K562 (cell line): ENCODE measurements around the gene PI4KA. TPM values are rescaled to one million over a fixed set of nuclear protein-coding genes. Genes with fewer than 3 reads are reported as not detected.

Experiments used
- BCL6 ChIP-seq: fragments of 250-450 bp; sonication (Bioruptor Pico); IDR thresholded peaks from 2 replicates; pipeline ENCODE4 v1.4.0; 2020
- KAT7 ChIP-seq: sonication (generic); formaldehyde crosslinking; IDR thresholded peaks from 2 replicates; pipeline ENCODE4 v1.8.0; 2022; ENCODE audit warnings: missing genetic modification reagents, mild to moderate bottlenecking, borderline replicate concordance
- MAFF ChIP-seq: IDR thresholded peaks from 2 replicates; pipeline ENCODE4 v1.6.1; 2012; ENCODE audit warnings: low read length, improper control_type of control experiment
- MEF2A ChIP-seq: IDR thresholded peaks from 2 replicates; pipeline ENCODE4 v1.6.1; 2011; ENCODE audit warnings: low read depth, mild to moderate bottlenecking, low read length, moderate library complexity; ENCODE audit not compliant: control insufficient read depth
- NEUROD1 ChIP-seq: fragments of 150-350 bp; IDR thresholded peaks from 2 replicates; pipeline ENCODE4 v1.6.1; 2014; ENCODE audit warnings: borderline replicate concordance, low read length, low read depth; ENCODE audit not compliant: partially characterized antibody
- NFRKB ChIP-seq: fragments of 450-650 bp; IDR thresholded peaks from 2 replicates; pipeline ENCODE4 v1.6.1; 2016; ENCODE audit warnings: low read depth
- NUFIP1 ChIP-seq: fragments of 450-650 bp; IDR thresholded peaks from 2 replicates; pipeline ENCODE4 v1.6.1; 2018; ENCODE audit not compliant: partially characterized antibody
- PHF8 ChIP-seq: fragments of 200-600 bp; sonication (generic); IDR thresholded peaks from 2 replicates; pipeline ENCODE4 v1.6.1; 2012; ENCODE audit warnings: mixed run types, mild to moderate bottlenecking, inconsistent platforms, low read length, moderate library complexity, borderline replicate concordance
- PPARD ChIP-seq: fragments of 250-450 bp; sonication (Bioruptor Pico); IDR thresholded peaks from 2 replicates; pipeline ENCODE4 v1.8.0; 2022; ENCODE audit warnings: inconsistent platforms, mild to moderate bottlenecking, moderate library complexity
- SAP30 ChIP-seq: fragments of 200-600 bp; sonication (generic); IDR thresholded peaks from 2 replicates; pipeline ENCODE4 v1.6.1; 2012; ENCODE audit warnings: borderline replicate concordance, low read depth, mild to moderate bottlenecking, moderate library complexity, low read length, control low read depth, inconsistent platforms; ENCODE audit not compliant: insufficient read depth, poor library complexity, severe bottlenecking
- SETDB1 ChIP-seq: IDR thresholded peaks from one replicate; pipeline ENCODE4 v1.6.1; 2012; ENCODE audit warnings: low read length, control low read depth, inconsistent platforms
- ZC3H8 ChIP-seq: fragments of 450-650 bp; IDR thresholded peaks from 2 replicates; pipeline ENCODE4 v1.6.1; 2017
- polyA plus RNA-seq, 8 experiments: library from polyadenylated mRNA; depleted of rRNA in 4 of 8; stranded (reverse) in 5 of 8; unstranded in 3 of 8; fragments of >200 nt; fragmentation: Nextera tagmentation in 2 of 8; fragmentation: Illumina TruSeq in 1 of 8; extraction: Ambion mirVana in 2 of 8; extraction: Trizol in 1 of 8; gene quantifications; 2 replicates each; pipeline versions ENCODE4 v1.2.1 to v1.2.3, GENCODE V29; 2011 to 2014; ENCODE audit warnings: inconsistent platforms in 1 of 8, missing spikeins in 1 of 8
- total RNA-seq, 7 experiments: library from RNA; depleted of rRNA in 6 of 7; stranded (reverse); fragments of >200 nt in 6 of 7; fragmentation: Illumina TruSeq in 2 of 7; extraction: Trizol in 2 of 7; gene quantifications; 2 replicates each; pipeline versions ENCODE4 v1.2.1 to v1.2.3, GENCODE V29; 2011 to 2021; ENCODE audit warnings: low replicate concordance in 1 of 7
- TF ChIP-seq, protein P1 (sequence below), 2 experiments: fragments of 450-650 bp; IDR thresholded peaks; 2 replicates each; pipeline ENCODE4 v1.6.1; 2016; ENCODE audit warnings: mild to moderate bottlenecking in 2 of 2, borderline replicate concordance in 1 of 2, low read depth in 1 of 2, moderate library complexity in 1 of 2
- TF ChIP-seq, protein P2 (sequence below): fragments of 250-450 bp; sonication (Bioruptor Pico); IDR thresholded peaks from 2 replicates; pipeline ENCODE4 v1.5.0; 2022; ENCODE audit warnings: mild to moderate bottlenecking
- TF ChIP-seq, protein P3 (sequence below): IDR thresholded peaks from 2 replicates; pipeline ENCODE4 v1.6.1; 2014; ENCODE audit warnings: antibody characterized with exemption

The PI4KA gene
- total and polyA plus RNA-seq, 9 of the 15 experiments (the other 6 are each of a cell fraction or from before 2014, with no cell fraction given) = 7.3 to 187 (median 84.7) TPM

DNA sequence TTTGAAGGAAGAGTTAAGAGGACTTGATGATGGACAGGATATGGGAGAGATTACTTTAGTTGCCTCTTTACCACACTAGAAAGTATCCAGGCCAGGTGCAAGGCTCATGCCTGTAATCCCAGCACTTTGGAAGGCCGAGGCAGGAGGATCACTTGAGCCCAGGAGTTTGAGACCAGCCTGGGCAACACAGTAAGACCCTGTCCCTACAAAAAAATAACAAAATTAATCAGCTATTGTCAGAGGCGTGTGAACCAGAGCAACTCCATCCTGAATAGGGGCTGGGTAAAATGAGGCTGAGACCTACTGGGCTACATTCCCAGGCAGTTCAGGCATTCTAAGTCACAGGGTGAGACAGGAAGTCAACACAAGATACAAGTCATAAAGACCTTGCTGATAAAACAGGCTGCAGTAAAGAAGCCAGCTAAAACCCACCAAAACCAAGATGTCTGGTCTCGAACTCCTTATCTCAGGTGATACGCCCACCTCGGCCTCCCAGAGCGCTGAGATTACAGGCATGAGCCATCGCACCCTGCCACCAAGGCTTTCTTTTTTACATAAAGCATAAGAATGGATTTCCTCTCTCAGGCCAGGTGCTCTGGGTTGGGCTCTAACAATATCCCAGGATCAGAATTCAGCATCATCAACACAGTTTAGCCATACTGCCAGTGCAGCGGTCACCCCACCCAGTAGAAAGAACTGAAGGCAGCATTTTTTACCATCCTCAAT lies 17.8 kb downstream of the PI4KA start (continued):
- TF ChIP-seq, protein P1, sequence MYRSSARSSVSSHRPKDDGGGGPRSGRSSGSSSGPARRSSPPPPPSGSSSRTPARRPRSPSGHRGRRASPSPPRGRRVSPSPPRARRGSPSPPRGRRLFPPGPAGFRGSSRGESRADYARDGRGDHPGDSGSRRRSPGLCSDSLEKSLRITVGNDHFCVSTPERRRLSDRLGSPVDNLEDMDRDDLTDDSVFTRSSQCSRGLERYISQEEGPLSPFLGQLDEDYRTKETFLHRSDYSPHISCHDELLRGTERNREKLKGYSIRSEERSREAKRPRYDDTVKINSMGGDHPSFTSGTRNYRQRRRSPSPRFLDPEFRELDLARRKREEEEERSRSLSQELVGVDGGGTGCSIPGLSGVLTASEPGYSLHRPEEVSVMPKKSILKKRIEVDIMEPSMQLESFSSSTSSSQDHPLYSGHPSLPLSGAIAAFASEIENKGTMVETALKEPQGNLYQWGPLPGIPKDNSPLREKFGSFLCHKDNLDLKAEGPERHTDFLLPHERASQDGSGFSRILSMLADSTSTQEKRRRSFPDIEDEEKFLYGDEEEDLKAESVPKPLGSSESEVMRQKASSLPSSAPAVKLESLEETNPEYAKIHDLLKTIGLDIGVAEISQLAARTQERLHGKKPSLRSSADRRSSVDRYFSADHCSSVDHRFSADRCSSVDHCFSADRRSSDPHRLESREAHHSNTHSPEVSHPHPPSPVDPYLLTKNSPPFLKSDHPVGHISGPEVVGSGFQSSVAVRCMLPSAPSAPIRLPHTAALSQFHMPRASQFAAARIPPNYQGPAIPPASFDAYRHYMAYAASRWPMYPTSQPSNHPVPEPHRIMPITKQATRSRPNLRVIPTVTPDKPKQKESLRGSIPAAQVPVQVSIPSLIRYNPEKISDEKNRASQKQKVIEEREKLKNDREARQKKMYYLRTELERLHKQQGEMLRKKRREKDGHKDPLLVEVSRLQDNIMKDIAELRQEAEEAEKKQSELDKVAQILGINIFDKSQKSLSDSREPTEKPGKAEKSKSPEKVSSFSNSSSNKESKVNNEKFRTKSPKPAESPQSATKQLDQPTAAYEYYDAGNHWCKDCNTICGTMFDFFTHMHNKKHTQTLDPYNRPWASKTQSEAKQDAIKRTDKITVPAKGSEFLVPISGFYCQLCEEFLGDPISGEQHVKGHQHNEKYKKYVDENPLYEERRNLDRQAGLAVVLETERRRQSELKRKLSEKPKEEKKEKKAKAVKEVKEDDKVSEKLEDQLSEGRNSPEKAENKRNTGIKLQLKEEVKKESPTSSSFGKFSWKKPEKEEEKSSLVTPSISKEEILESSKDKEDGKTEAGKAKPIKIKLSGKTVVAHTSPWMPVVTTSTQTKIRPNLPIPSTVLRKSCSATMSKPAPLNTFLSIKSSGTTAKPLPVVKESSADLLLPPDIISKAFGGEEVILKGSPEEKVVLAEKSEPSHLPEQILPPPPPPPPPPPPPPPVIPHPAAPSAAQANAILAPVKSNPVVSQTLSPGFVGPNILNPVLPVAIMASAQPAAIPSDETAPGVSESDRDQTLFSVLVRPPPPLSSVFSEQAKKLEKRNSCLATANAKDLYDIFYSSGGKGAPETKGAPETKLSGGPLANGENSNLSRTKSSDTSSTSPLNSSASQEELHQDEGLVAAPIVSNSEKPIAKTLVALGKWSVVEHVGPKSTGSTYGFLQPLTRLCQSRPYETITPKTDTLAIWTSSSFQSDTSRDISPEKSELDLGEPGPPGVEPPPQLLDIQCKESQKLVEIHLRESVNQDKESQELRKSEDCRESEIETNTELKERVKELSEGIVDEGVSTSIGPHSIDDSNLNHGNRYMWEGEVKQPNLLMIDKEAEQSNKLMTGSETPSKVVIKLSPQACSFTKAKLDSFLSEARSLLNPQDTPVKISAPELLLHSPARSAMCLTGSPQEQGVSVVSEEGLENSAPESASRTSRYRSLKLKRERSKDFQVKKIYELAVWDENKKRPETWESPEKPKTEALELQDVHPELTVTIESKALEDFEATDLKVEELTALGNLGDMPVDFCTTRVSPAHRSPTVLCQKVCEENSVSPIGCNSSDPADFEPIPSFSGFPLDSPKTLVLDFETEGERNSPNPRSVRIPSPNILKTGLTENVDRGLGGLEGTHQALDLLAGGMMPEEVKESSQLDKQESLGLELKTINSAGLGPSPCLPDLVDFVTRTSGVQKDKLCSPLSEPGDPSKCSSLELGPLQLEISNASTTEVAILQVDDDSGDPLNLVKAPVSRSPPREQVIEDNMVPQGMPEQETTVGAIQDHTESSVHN (IDR thresholded peaks at IDR 0.05; ENCODE audit: borderline replicate concordance in 1 of 2, low read depth in 1 of 2) = no peak
- no peak for TF ChIP-seq PPARD (CRISPR knock-in tag)
- TF ChIP-seq, protein P2, sequence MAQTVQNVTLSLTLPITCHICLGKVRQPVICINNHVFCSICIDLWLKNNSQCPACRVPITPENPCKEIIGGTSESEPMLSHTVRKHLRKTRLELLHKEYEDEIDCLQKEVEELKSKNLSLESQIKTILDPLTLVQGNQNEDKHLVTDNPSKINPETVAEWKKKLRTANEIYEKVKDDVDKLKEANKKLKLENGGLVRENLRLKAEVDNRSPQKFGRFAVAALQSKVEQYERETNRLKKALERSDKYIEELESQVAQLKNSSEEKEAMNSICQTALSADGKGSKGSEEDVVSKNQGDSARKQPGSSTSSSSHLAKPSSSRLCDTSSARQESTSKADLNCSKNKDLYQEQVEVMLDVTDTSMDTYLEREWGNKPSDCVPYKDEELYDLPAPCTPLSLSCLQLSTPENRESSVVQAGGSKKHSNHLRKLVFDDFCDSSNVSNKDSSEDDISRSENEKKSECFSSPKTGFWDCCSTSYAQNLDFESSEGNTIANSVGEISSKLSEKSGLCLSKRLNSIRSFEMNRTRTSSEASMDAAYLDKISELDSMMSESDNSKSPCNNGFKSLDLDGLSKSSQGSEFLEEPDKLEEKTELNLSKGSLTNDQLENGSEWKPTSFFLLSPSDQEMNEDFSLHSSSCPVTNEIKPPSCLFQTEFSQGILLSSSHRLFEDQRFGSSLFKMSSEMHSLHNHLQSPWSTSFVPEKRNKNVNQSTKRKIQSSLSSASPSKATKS (CRISPR knock-in tag) = peak; percentile 63; the same call in 1 of the 2 replicates
- TF ChIP-seq ZC3H8 = no peak
- no peak for TF ChIP-seq SETDB1
- peak; percentile 63; the same call in 1 of the 2 replicates for TF ChIP-seq BCL6
- TF ChIP-seq MAFF = no peak
- no peak for TF ChIP-seq KAT7 (CRISPR knock-in tag)
- no peak for TF ChIP-seq SAP30
- TF ChIP-seq MEF2A = no peak
- no peak for TF ChIP-seq NUFIP1
- TF ChIP-seq PHF8 = no peak
- TF ChIP-seq, protein P3, sequence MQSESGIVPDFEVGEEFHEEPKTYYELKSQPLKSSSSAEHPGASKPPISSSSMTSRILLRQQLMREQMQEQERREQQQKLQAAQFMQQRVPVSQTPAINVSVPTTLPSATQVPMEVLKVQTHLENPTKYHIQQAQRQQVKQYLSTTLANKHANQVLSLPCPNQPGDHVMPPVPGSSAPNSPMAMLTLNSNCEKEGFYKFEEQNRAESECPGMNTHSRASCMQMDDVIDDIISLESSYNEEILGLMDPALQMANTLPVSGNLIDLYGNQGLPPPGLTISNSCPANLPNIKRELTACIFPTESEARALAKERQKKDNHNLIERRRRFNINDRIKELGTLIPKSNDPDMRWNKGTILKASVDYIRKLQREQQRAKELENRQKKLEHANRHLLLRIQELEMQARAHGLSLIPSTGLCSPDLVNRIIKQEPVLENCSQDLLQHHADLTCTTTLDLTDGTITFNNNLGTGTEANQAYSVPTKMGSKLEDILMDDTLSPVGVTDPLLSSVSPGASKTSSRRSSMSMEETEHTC = peak; percentile 83
- no peak for TF ChIP-seq NFRKB
- no peak for TF ChIP-seq NEUROD1
